ENCODE results near the gene OR4E1.

OR4E1 gene

GRCh38 chr14:21673718-21674117 lies at the start of gene OR4E1:
TSS of gene OR4E1 (minus strand) at chr14:21673818. CDS start at chr14:21670935, 2,883 bp downstream.
- Histone ChIP-seq H4K20me1 (ENCODE audit: insufficient read depth, low read length, poor library complexity, severe bottlenecking) (no peaks in the 10 kb centered on the region), H3K9me3 (ENCODE audit: insufficient read depth, low read depth, low read length) (peaks cover 5% of the 10 kb centered on the region; the same call in 1 of the 2 replicates), H3K9ac (ENCODE audit: low read depth, low read length, poor library complexity, severe bottlenecking) (no peak within 1 kb of the TSS), H3K36me3 (ENCODE audit: insufficient read depth, low read length) (no peaks in the 10 kb centered on the region), H3K9me2 (replicated peaks; ENCODE audit: low read depth, low read length) (no peaks in the 10 kb centered on the region), H3K4me2 (ENCODE audit: low read depth, low read length, poor library complexity, severe bottlenecking) (no peak within 1 kb of the TSS), H3F3A (ENCODE audit: low read depth) (no peaks in the 10 kb centered on the region), H2AFZ (ENCODE audit: low read length) (no peak within 1 kb of the TSS), H3K79me2 (ENCODE audit: insufficient read depth, low read length) (no peaks in the 10 kb centered on the region), H3K4me3 (ENCODE audit: low read length, poor library complexity, severe bottlenecking) (no peak within 1 kb of the TSS), H3K4me1 (ENCODE audit: insufficient read depth, low read length, poor library complexity, severe bottlenecking) (no peaks in the 10 kb centered on the region), H3K27me3 (ENCODE audit: insufficient read depth, low read length, poor library complexity, severe bottlenecking) (no peaks in the 10 kb centered on the region)
- no peak for TF ChIP-seq EZH2phosphoT487 (IDR thresholded peaks at IDR 0.05; ENCODE audit: borderline replicate concordance)
- no peak for TF ChIP-seq CTCF (conservative IDR thresholded peaks at IDR 0.05; ENCODE audit: low read length)

GRCh38 chr14:21721504-21721903 lies 47.9 kb upstream of the OR4E1 start:
- H3K4me1 ChIP-seq (ENCODE audit: insufficient read depth, low read length, poor library complexity, severe bottlenecking): no peaks in the 10 kb centered on the region
- H3K9me2 ChIP-seq (replicated peaks; ENCODE audit: low read depth, low read length): no peaks in the 10 kb centered on the region
- no peaks in the 10 kb centered on the region for H3K36me3 ChIP-seq (ENCODE audit: insufficient read depth, low read length)
- no peaks in the 10 kb centered on the region for H3F3A ChIP-seq (ENCODE audit: low read depth)
- H3K79me2 ChIP-seq (ENCODE audit: insufficient read depth, low read length): no peaks in the 10 kb centered on the region
- no peak overlapping the region for H2AFZ ChIP-seq (ENCODE audit: low read length)
- no peaks in the 10 kb centered on the region for H4K20me1 ChIP-seq (ENCODE audit: insufficient read depth, low read length, poor library complexity, severe bottlenecking)
- H3K9ac ChIP-seq (ENCODE audit: low read depth, low read length, poor library complexity, severe bottlenecking): no peak overlapping the region
- H3K9me3 ChIP-seq (ENCODE audit: insufficient read depth, low read depth, low read length): no peaks in the 10 kb centered on the region
- H3K4me3 ChIP-seq (ENCODE audit: low read length, poor library complexity, severe bottlenecking): no peak overlapping the region
- no peak for TF ChIP-seq CTCF (conservative IDR thresholded peaks at IDR 0.05; ENCODE audit: low read length)
- TF ChIP-seq EZH2phosphoT487 (IDR thresholded peaks at IDR 0.05; ENCODE audit: borderline replicate concordance): no peak
- H3K27me3 ChIP-seq (ENCODE audit: insufficient read depth, low read length, poor library complexity, severe bottlenecking): peaks cover 6% of the 10 kb centered on the region
- no peak overlapping the region for H3K4me2 ChIP-seq (ENCODE audit: low read depth, low read length, poor library complexity, severe bottlenecking)

GRCh38 chr14:21719841-21720240 lies 46.2 kb upstream of the OR4E1 start:
- TF ChIP-seq CTCF (conservative IDR thresholded peaks at IDR 0.05; ENCODE audit: low read length): no peak
- no peak for TF ChIP-seq EZH2phosphoT487 (IDR thresholded peaks at IDR 0.05; ENCODE audit: borderline replicate concordance)
- Histone ChIP-seq H2AFZ (ENCODE audit: low read length) (no peak overlapping the region), H3K79me2 (ENCODE audit: insufficient read depth, low read length) (no peaks in the 10 kb centered on the region), H3K4me3 (ENCODE audit: low read length, poor library complexity, severe bottlenecking) (no peak overlapping the region), H3K4me2 (ENCODE audit: low read depth, low read length, poor library complexity, severe bottlenecking) (no peak overlapping the region), H3K4me1 (ENCODE audit: insufficient read depth, low read length, poor library complexity, severe bottlenecking) (no peaks in the 10 kb centered on the region), H3K9me2 (replicated peaks; ENCODE audit: low read depth, low read length) (no peaks in the 10 kb centered on the region), H3K36me3 (ENCODE audit: insufficient read depth, low read length) (no peaks in the 10 kb centered on the region), H3K27me3 (ENCODE audit: insufficient read depth, low read length, poor library complexity, severe bottlenecking) (peaks cover 5% of the 10 kb centered on the region), H3F3A (ENCODE audit: low read depth) (no peaks in the 10 kb centered on the region), H3K9ac (ENCODE audit: low read depth, low read length, poor library complexity, severe bottlenecking) (no peak overlapping the region), H3K9me3 (ENCODE audit: insufficient read depth, low read depth, low read length) (no peaks in the 10 kb centered on the region), H4K20me1 (ENCODE audit: insufficient read depth, low read length, poor library complexity, severe bottlenecking) (no peaks in the 10 kb centered on the region)
